HL-60 (cell line): ENCODE measurements around the gene KIAA0040.
"Not testable (repeated sequence)": the region's sequence is repeated elsewhere in the genome, so short reads cannot be mapped to it uniquely, and the experiment has no call there.

Experiments used
- DNase-seq, 2 experiments: peaks; one replicate each; pipeline ENCODE4 v3.0.0-alpha.2; 2010 to 2020; ENCODE audit warnings: low read depth in 1 of 2, low spot score in 1 of 2
- H3K27ac ChIP-seq: fragments of 250-450 bp; sonication (Bioruptor Pico); replicated peaks from 2 replicates; pipeline ENCODE4 v1.5.1; 2020; ENCODE audit warnings: mild to moderate bottlenecking, moderate library complexity
- H3K27me3 ChIP-seq: fragments of 250-450 bp; sonication (Bioruptor Pico); 2 replicates; pipeline ENCODE4 v1.5.1; 2021; ENCODE audit warnings: mild to moderate bottlenecking, moderate library complexity; ENCODE audit not compliant: insufficient read depth, poor library complexity, severe bottlenecking
- H3K4me3 ChIP-seq: replicated peaks from 2 replicates; pipeline ENCODE4 v1.5.1; 2011; ENCODE audit warnings: mild to moderate bottlenecking, control low read depth, low read length; ENCODE audit not compliant: insufficient read depth
- CTCF ChIP-seq: IDR thresholded peaks from one replicate; pipeline ENCODE4 v1.5.1; 2011; ENCODE audit warnings: low read length, control low read depth, inconsistent platforms; ENCODE audit not compliant: insufficient read depth
- GABPA ChIP-seq: IDR thresholded peaks from 2 replicates; pipeline ENCODE4 v1.6.1; 2012; ENCODE audit warnings: low read depth
- POLR2AphosphoS5 ChIP-seq: IDR thresholded peaks from 2 replicates; pipeline ENCODE4 v1.6.1; 2012; ENCODE audit warnings: low read depth
- REST ChIP-seq: IDR thresholded peaks from 2 replicates; pipeline ENCODE4 v1.6.1; 2012; ENCODE audit warnings: low read depth; ENCODE audit not compliant: insufficient replicate concordance
- SPI1 ChIP-seq: IDR thresholded peaks from 2 replicates; pipeline ENCODE4 v1.6.1; 2012; ENCODE audit warnings: low read depth, mild to moderate bottlenecking, borderline replicate concordance

The KIAA0040 gene

GRCh38 chr1:175114996-175115395, 77.6 kb downstream of the KIAA0040 start:
- no peak overlapping the region for H3K27ac ChIP-seq

GRCh38 chr1:175108331-175108820, 84.2 kb downstream of the KIAA0040 start:
- not testable (repeated sequence) for H3K4me3 ChIP-seq, H3K27ac ChIP-seq, DNase-seq

More at GRCh38 chr1:175114996-175115395, 77.6 kb downstream of the KIAA0040 start:
- DNase-seq: no peak
- H3K4me3 ChIP-seq: no peak overlapping the region
- no peaks in the 10 kb centered on the region for H3K27me3 ChIP-seq
- no peak for TF ChIP-seq GABPA
- no peak for TF ChIP-seq CTCF
- no peak for TF ChIP-seq REST
- TF ChIP-seq POLR2AphosphoS5: no peak
- TF ChIP-seq SPI1: no peak

More at GRCh38 chr1:175108331-175108820, 84.2 kb downstream of the KIAA0040 start:
- H3K27me3 ChIP-seq: not testable (repeated sequence)
